ENCODE results near the gene RAPGEF2.

Gene RAPGEF2

DNA sequence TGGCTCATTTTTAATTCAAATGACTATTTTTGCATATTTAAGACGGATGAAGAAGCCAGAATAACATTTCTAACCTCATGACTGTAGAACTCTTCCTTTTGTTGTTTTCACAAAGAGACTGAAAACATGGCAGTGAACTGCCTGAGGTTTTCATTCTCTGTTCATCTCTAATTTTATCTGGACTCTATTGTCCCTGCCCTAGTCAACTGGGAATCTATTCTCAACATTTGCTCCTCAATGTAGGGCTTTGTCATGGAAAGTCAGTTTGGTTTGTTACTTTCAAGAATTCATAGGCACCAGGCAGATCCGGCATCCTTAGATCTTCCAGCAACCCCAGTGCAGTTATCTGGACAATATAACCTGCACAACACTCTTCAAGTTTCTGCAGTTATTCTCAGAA lies 277.0 kb downstream of the RAPGEF2 start:
- DNase-seq = no peak

DNA sequence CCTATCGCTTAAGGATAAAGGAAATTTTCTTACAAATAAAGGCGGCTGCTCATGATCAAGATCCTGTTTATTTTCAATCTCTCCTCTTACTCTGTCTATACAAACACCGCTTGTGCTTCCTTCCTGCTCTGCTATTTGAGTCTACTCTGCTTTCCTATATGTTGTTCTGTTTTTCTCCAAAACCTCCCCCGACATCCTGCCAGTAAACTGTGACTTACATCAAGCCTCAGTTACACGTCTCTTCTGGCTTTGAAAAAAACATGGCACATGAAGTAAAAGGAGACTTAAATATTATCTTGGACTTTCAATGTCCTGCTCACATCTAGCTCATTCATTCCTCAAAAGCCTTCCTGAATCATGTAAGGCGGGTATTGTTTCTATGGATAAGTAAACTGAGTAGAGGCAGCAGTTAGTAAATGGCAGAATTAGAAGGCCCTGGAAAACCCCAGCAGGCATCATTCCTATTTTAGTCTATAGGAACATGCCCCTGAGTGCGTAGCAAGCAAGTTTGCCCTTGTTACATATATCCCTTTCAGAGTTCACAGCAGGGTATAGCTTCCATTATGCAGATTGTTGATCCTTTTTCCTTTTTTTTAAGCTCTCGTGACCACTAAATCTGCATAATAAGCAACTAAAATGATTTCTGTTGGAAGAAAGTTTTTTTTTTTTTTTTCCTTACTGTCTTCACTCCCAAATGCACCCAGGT lies 280.1 kb downstream of the RAPGEF2 start:
- DNase-seq = no peak

DNA sequence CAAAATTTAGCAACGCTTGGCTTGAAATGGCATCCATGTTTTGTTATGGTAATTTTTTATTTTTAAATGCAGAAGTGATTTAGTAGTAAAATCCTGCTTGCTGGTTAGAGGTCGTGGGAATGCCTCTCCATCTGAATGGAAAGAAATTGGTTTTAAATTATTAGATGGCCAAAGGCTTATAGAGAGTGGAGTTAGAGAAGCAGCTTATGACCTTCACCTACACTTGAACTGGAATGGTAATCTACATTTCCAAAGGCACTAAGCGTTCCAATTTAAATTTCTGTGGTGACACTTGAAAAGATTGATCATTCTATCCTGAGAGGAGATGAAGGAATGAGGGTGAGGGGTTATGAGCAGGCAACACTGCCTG lies 280.7 kb downstream of the RAPGEF2 start:
- no peak for DNase-seq

DNA sequence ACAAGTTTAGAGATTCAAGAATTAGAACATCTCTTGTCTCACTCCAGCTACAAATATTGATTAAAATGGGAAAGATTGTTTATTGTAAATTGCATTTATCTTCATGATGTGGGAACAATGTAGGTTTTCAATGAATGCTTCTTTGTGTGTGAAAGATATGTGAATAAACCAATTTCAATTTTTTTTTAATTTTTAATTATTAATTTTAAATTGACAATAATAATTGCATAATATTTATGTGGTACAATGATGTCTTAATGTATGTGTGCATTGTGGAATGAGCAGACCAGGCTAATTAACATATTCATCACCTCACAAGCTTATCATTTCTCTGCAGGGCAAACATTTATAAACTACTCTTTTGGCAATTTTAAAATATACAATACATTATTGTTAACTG lies 281.1 kb downstream of the RAPGEF2 start:
- DNase-seq = no peak

DNA sequence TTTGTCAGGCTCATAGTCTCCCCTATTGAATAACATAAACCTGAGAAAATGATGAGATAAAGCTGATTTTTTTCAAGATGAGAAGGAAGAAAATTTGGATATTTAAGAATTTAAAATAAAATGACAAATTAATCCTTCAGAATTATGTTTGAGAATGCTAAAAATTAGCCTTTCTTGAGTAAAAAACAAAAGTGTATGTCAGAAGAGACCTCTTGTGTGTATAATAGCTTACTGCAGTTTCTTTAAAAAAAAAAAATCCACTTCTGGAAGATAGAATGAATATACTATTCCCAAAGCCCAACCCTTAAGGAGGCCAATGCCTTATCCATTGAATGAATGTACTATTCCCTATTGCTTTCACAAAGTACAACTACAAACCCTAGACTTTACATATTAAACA lies 281.8 kb downstream of the RAPGEF2 start:
- DNase-seq = no peak

DNA sequence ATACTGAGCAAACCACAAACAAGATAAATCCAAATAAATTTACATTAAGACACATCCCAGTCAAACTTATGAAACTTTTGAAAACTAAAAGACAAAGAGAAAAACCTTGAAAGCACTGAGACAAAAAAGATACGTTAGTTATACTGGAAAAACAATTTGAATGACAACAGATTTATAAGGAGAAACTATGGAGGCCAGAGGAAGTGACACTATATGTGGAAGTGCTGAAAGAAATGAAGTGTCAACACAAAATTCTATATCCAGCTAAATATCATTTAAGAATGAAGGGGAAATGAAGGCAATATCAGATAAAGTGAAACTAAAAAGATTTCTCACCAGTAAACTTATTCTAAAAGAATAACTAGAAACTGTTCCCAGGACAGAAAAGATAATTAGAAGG lies 283.7 kb downstream of the RAPGEF2 start:
- DNase-seq = no peak

DNA sequence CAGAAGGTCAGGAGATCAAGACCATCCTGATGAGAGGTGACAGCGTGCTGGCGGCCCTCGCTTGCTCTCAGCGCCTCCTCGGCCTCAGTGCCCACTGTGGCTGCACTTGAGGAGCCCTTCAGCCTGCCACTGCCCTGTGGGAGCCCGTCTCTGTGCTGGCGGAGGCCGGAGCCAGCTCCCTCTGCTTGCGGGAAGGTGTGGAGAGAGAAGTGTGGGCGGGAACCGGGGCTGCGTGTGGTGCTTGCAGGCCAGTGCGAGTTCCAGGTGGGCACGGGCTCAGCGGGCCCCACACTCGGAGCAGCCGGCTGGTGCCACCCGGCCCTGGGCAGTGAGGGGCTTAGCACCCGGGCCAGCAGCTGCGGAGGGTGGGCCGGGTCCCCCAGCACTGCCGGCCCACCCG lies 286.9 kb downstream of the RAPGEF2 start:
- no peak for DNase-seq

DNA sequence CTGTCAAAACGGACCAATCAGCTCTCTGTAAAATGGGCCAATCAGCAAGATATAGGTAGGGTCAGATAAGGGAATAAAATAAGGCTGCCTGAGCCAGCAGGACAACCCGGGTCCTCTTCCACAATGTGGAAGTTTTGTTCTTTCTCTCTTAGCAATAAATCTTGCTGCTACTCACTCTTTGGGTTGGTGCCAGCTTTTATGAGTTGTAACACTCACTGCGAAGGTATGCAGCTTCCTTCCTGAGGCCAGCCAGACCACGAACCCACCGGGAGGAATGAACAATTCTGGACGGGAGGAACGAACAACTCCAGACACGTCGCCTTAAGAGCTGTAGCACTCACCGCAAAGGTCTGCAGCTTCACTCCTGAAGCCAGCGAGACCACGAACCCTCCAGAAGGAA lies 287.8 kb downstream of the RAPGEF2 start:
- DNase-seq = no peak

DNA sequence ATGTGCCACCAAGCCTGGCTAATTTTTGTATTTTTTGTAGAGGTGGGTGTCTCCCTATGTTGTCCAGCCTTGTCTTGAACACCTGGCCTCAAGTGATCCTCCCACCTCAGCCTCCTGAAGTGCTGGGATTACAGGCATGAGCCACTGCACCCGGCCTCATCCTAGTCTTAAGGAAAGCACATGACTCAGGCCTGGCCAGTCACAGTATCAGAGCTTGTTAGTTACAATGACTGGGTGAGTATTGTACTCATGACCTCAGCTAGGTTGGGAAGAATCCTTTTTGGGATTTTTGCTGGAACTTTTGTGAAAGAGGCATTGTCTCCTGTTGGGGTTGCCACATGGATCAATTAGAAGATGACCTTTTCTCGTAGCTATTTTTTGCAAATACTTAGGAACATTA lies 292.8 kb downstream of the RAPGEF2 start:
- DNase-seq = no peak

DNA sequence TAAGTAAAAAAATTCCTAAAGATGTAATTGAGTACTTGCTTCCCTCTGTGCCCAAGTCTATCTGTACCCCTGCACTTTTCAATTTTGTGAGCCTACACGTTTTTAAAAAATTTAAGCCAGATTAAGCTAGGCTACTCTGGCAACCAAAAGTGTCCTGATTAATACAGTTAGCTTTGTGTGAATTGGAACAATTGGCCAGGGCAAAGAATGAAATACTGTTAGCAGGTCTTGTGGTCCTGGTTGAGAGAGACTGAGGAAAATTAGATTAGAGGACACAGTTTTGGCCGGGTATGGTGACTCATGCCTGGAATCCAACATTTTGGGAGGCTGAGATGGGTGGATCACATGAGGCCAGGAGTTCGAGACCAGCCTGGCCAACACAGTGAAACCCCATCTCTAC lies 293.3 kb downstream of the RAPGEF2 start:
- DNase-seq = no peak

DNA sequence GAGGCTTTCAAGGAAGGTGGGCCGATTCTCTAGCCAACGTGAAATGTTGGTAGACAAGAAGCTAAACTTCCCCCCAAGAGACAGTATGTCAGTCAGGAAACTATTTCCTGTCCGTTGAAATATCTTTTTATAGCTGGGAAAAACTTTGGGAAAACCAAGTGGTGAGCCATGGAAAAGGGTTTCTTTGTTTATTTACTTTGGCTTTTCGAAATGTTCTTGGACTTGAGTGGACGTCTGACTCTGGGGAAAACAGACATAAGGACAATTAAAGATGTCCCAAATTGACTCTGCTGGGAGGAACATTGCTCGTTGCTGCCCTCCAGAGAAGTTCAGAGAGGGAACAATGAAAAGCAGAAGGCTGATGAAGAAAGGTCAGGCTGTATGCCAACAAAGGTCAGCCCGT lies 295.4 kb downstream of the RAPGEF2 start:
- no peak for DNase-seq

DNA sequence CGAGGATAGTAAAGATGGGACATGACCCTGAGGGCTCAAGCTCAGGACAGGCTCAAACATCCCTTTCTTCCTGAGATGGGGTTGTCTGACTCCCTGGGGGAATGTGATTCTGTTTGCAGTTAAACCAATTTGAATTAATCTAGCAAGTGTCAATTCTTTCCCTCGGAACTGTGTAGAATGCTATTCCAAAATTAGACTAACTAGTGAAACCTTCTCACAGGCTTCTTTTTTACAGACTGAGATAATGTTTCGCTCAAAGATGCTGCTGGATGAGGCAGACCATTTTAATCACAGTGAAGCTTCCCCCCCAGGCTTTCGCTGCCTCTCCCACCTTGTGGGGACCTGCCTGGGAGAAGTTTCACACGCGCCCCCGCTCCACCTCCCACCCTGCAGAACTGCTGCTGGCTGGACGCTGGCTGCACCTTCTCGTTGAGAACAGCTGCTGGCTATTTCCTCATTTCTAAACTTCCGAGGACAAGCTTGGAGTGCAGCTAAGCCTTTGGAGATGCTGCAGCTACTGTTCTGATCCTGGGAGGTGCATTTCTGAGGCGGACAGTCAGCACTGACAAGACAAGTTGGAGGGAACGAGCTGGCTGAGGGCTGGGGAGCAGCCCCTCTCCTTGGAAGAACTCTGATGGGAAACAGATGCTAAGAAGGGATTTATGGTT lies 297.8 kb downstream of the RAPGEF2 start:
- DNase-seq = no peak

DNA sequence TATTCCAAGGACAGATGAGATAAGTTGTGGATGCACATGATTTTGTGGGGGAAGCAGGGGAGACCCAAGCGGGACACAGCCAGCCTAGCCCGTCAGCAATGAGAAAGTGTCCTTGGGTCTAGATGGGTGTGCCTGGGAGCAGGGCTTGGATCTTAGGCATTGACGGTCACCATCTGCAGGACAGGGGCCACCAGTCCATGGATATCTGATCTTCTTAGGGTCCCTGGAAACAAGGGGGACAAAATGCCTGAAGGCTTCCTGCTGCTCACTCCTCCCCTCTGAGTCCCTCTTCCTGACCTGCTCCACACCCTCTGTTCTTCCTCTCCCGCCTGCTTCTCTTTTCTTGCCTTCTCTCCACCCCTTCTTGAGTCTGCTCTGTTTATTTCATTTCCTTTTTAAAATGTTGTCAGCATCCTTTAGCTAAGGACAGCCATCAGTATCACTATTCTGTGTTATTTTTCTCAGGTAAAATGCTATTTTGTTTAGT lies 298.4 kb downstream of the RAPGEF2 start:
- no peak for DNase-seq

DNA sequence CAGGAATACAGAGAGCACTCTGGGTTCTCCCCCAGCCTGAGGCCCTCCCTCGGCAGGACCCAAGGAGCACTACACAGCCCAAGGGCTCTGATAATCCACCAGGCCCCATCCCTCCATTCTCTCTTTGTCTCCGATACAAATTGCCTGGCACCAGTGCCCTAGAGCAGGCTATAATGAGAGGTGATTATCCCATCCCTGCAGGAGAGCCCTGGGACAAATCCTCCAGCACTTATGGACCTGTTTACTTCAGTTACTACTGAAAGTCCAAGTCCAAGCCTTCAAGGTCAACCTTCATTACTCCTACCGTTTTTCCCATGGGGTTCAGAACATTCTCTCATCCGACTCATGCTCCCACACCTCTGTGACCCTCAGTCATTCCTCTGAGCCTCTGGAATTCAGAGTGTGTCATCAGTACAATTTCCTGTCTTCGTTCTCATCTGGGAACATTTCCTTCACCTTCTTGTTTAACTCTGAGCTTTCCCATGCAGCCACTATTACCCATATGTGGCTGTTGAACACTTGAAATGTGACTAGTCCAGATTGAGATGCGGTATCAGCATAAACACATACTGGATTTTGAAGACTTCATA lies 299.0 kb downstream of the RAPGEF2 start:
- no peak for DNase-seq

All from DMS79 (cell line).